ENCODE results near the gene CCDC7. TPM values are rescaled to one million over a fixed set of nuclear protein-coding genes. Genes with fewer than 3 reads are reported as not detected.

Gene CCDC7
- polyA plus RNA-seq, 1 of the 3 experiments (the other 2 are of a cell fraction): 0.44 TPM

GRCh38 chr10:32410569-32410968 lies 35.4 kb upstream of the CCDC7 start:
- no peak overlapping the region for H3K9ac ChIP-seq
- H3K4me2 ChIP-seq: no peak overlapping the region
- ChIA-PET CTCF (no interaction called here), POLR2A (no interaction called here)
- no peaks in the 10 kb centered on the region for H3K9me3 ChIP-seq
- H3K79me2 ChIP-seq (ENCODE audit: insufficient read depth): no peaks in the 10 kb centered on the region
- peaks cover 13% of the 10 kb centered on the region for H3F3A ChIP-seq (replicated peaks; ENCODE audit: insufficient read depth)
- H3K36me3 ChIP-seq (replicated peaks in 1 of 2; ENCODE audit: control insufficient read depth in 1 of 2, insufficient read depth in 2 of 2, low read length in 1 of 2): no peaks in the 10 kb centered on the region
- no peaks in the 10 kb centered on the region for H3K27me3 ChIP-seq (ENCODE audit: insufficient read depth)
- no peak for DNase-seq
- H3K27ac ChIP-seq (ENCODE audit: low read depth in 2 of 2, low read length in 1 of 2): no peak overlapping the region
- H4K20me1 ChIP-seq (ENCODE audit: insufficient read depth): no peaks in the 10 kb centered on the region
- peaks cover 2 to 5% of the 10 kb centered on the region in 2 experiments; a peak in 3 of 4 replicates for H3K4me1 ChIP-seq (ENCODE audit: control insufficient read depth in 1 of 2, insufficient read depth in 2 of 2, low read depth in 1 of 2, low read length in 1 of 2)
- no peak overlapping the region for H2AFZ ChIP-seq (ENCODE audit: low read depth)
- no peak for TF ChIP-seq GATA2 (CRISPR knock-in tag; IDR thresholded peaks at IDR 0.05)
- TF ChIP-seq FOXJ3 (CRISPR knock-in tag; IDR thresholded peaks at IDR 0.05): no peak
- TF ChIP-seq ELF1 (IDR thresholded peaks at IDR 0.05): no peak
- no peak for TF ChIP-seq JUND (IDR thresholded peaks at IDR 0.05)
- no peak for TF ChIP-seq USF1 (IDR thresholded peaks at IDR 0.05; ENCODE audit: borderline replicate concordance, low read depth)
- TF ChIP-seq IRF3 (IDR thresholded peaks at IDR 0.05; ENCODE audit: low read depth, low read length): no peak
- TF ChIP-seq CHD2 (IDR thresholded peaks at IDR 0.05; ENCODE audit: low read length, partially characterized antibody): no peak
- no peak for TF ChIP-seq MXI1 (IDR thresholded peaks at IDR 0.05; ENCODE audit: low read depth, low read length)
- no peak for TF ChIP-seq NFIC (IDR thresholded peaks at IDR 0.05; ENCODE audit: borderline replicate concordance)
- no peak for TF ChIP-seq RAD21 (IDR thresholded peaks at IDR 0.05; ENCODE audit: low read length)
- no peak for TF ChIP-seq FOSL2 (IDR thresholded peaks at IDR 0.05; ENCODE audit: borderline replicate concordance, low read depth)
- TF ChIP-seq SIN3A (IDR thresholded peaks at IDR 0.05; ENCODE audit: borderline replicate concordance, low read depth, low read length): no peak
- no peak for TF ChIP-seq YY1 (IDR thresholded peaks at IDR 0.05; ENCODE audit: low read depth)
- no peak for TF ChIP-seq CTCF (IDR thresholded peaks at IDR 0.05)
- TF ChIP-seq RFX5 (IDR thresholded peaks at IDR 0.05; ENCODE audit: low read length): no peak
- TF ChIP-seq EP300 (IDR thresholded peaks at IDR 0.05; ENCODE audit: borderline replicate concordance in 1 of 2, low read depth in 1 of 2, low read length in 1 of 2): no peak
- no peak for TF ChIP-seq PBX3 (IDR thresholded peaks at IDR 0.05)
- no peak for TF ChIP-seq RXRA (IDR thresholded peaks at IDR 0.05; ENCODE audit: borderline replicate concordance, low read depth)
- TF ChIP-seq NRF1 (IDR thresholded peaks at IDR 0.05; ENCODE audit: low read depth, low read length): no peak
- TF ChIP-seq TCF12 (IDR thresholded peaks at IDR 0.05): no peak
- H3K4me3 ChIP-seq (ENCODE audit: low read depth in 2 of 2, low read length in 1 of 2): no peak overlapping the region
- H3K9me2 ChIP-seq: no peaks in the 10 kb centered on the region
- 90% methylated on average over 8 of the region's 8 CpGs for WGBS (ENCODE audit: low lambda C conversion rate)

All from SK-N-SH (cell line).